Astrocyte of the cerebellum (primary cell): Measurements from ENCODE around the gene NDOR1.

ENCODE experiments used
- DNase-seq: peaks from one replicate; pipeline ENCODE4 v3.0.0-alpha.2; 2011; ENCODE audit warnings: low read depth
- H3K4me3 ChIP-seq: 2 replicates; pipeline ENCODE4 v1.5.1; 2011; ENCODE audit warnings: mild to moderate bottlenecking, low read depth, low read length, moderate library complexity
- CTCF ChIP-seq: IDR thresholded peaks from 2 replicates; pipeline ENCODE4 v1.5.1; 2012; ENCODE audit warnings: low read length, low read depth, moderate library complexity, mild to moderate bottlenecking; ENCODE audit errors: missing control alignments
- in situ Hi-C: cut with HindIII; loops from 2 replicates; pipeline ENCODE4 v1.10.0; 2017; ENCODE audit warnings: low sequenced_read_pairs

Gene NDOR1

GRCh38 chr9:137198051-137198901, 7.2 kb upstream of the NDOR1 start:
- no peak for TF ChIP-seq CTCF
- in situ Hi-C loops, result no loop called here
- no peak overlapping the region for H3K4me3 ChIP-seq
- DNase-seq, result no peak

GRCh38 chr9:137198902-137199283, 6.6 kb upstream of the NDOR1 start:
- H3K4me3 ChIP-seq, result peak overlapping the region; percentile 41
- in situ Hi-C loops, result no loop called here
- TF ChIP-seq CTCF, result no peak
- DNase-seq, result no peak

- DNase-seq, result no peak
- peak overlapping the region; percentile 41 for H3K4me3 ChIP-seq
- in situ Hi-C loops, result no loop called here
- no peak for TF ChIP-seq CTCF
Measured at GRCh38 chr9:137199411-137200121, 5.9 kb upstream of the NDOR1 start.

- peak within 1 kb of the TSS; percentile 62 for H3K4me3 ChIP-seq
- TF ChIP-seq CTCF, result no peak
- peak; percentile 97 for DNase-seq
- in situ Hi-C loops, result no loop called here
Measured at GRCh38 chr9:137200311-137201204, 4.9 kb upstream of the NDOR1 start, which contains the start of gene TPRN. Gene TPRN, minus strand, starts transcription at chr9:137200741. Its CDS starts 30 bp downstream, at chr9:137200711.

GRCh38 chr9:137201205-137201868, 4.2 kb upstream of the NDOR1 start:
- H3K4me3 ChIP-seq, result peak overlapping the region; percentile 62
- no peak for DNase-seq
- no peak for TF ChIP-seq CTCF
- in situ Hi-C loops, result no loop called here

- TF ChIP-seq CTCF, result no peak
- H3K4me3 ChIP-seq, result no peak overlapping the region
- in situ Hi-C loops, result no loop called here
- DNase-seq, result no peak
Measured at GRCh38 chr9:137202966-137203365, 2.5 kb upstream of the NDOR1 start.
